Fibroblast of lung (primary cell): Measurements from ENCODE around the gene HTT.

ENCODE experiments used
- CTCF ChIP-seq, 2 donors: IDR thresholded peaks in 1 of 2; conservative IDR thresholded peaks in 1 of 2; 1 replicate in 1 of 2; 2 replicates in 1 of 2; pipeline ENCODE4 v1.5.1; 2011 to 2012; ENCODE audit warnings: low read length in 2 of 2, control low read depth in 1 of 2, inconsistent platforms in 1 of 2, low read depth in 1 of 2, mild to moderate bottlenecking in 1 of 2
- EZH2 ChIP-seq: IDR thresholded peaks from 2 replicates; pipeline ENCODE4 v1.5.1; 2012; ENCODE audit warnings: low read length, control low read depth, mild to moderate bottlenecking; ENCODE audit errors: missing control alignments

- no peak for TF ChIP-seq CTCF (conservative IDR thresholded peaks at IDR 0.05 in 1 of 2, IDR thresholded peaks at IDR 0.05 in 1 of 2; ENCODE audit: low read depth in 1 of 2, low read length in 2 of 2)
- TF ChIP-seq EZH2 = no peak
These were observed 195.6 kb downstream of the HTT start for GRCh38 chr4:3269991-3270611.
